ENCODE measurements around the gene TRAF6. TPM values are rescaled to one million over a fixed set of nuclear protein-coding genes. Genes with fewer than 3 reads are reported as not detected.
A peak's percentile ranks its signal among the peaks of the same experiment; 100 is the strongest.

Gene TRAF6
- total and polyA plus RNA-seq, 11 donors, result 2.7 to 17.4 (median 12.8) TPM

DNA sequence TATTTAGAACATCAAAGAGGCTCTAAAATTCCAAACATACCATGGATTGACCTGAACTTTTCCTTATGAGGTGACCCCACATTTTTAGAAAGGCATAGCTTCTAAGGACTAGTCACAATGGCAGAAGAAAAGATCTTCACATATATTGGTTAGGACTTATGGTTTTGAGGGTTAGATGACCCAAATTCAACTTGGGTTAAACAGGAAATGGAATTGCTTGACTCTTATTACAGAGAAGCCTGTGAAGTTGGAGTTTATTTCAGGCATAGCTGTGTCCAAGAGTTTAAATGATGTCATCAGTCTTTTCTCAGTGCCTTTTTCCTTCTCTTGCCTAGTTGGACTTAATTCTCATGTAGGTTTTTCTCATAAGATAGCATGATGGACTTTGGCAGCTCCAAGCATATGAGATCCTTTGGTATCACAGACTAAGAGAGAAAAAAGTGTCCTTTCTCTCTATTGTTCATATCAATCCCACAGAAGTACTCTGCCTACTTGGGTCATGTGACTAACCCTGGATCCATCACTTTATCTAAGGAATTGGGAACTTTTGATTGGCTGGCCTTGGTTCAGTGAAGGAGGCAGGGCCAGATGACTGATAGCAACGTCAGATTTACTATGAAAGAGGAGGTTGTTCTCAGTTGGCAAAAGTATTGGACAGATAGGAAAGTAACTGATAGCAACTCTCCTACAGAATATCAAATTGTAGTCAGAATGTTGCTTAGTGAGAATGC, 40.5 kb upstream of the TRAF6 start:
- Histone ChIP-seq H3K4me1 (no peaks in the 10 kb centered on the region), H3K36me3 (no peaks in the 10 kb centered on the region), H3K9me3 (peaks cover 0 to 4% (median 0%) of the 10 kb centered on the region in 12 donors), H3K27ac (no peak overlapping the region), H3K4me3 (no peak overlapping the region), H3K27me3 (no peaks in the 10 kb centered on the region)
- 5 to 18% (median 14%) methylated on average over 1 of the region's 1 CpG for WGBS, 4 donors
- no peak for DNase-seq
- TF ChIP-seq, protein P1, sequence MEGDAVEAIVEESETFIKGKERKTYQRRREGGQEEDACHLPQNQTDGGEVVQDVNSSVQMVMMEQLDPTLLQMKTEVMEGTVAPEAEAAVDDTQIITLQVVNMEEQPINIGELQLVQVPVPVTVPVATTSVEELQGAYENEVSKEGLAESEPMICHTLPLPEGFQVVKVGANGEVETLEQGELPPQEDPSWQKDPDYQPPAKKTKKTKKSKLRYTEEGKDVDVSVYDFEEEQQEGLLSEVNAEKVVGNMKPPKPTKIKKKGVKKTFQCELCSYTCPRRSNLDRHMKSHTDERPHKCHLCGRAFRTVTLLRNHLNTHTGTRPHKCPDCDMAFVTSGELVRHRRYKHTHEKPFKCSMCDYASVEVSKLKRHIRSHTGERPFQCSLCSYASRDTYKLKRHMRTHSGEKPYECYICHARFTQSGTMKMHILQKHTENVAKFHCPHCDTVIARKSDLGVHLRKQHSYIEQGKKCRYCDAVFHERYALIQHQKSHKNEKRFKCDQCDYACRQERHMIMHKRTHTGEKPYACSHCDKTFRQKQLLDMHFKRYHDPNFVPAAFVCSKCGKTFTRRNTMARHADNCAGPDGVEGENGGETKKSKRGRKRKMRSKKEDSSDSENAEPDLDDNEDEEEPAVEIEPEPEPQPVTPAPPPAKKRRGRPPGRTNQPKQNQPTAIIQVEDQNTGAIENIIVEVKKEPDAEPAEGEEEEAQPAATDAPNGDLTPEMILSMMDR (IDR thresholded peaks at IDR 0.05), result no peak
- no peak for TF ChIP-seq POLR2A (IDR thresholded peaks at IDR 0.05)
- no peak for ATAC-seq
- intact Hi-C loops (cut with DNase I), result no loop called here

DNA sequence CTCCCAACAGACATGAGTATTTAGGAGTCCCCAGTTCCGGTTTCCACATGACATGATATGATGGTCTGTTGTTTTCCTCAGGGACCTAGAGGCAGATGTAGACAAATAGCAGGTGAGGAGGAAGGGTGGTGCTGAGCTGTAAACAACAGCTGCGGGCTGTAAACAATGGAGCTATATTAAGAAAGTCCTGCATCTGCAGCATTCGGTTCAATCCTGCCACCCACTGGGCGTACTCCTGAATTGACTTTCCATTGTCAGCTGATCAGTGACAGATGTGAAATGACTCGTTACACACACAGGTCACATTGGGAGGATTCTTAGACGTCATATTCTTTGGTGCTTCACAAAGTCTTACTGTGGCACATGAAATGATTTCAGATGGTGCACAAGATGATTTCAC, 30.9 kb upstream of the TRAF6 start:
- TF ChIP-seq POLR2A (IDR thresholded peaks at IDR 0.05), result no peak
- TF ChIP-seq, protein P1 (IDR thresholded peaks at IDR 0.05), result peak; percentile 33 to 69 (median 51)
- DNase-seq (peak in 4 of 5 donors; percentile 36 to 45 (median 42)), ATAC-seq (peak; percentile 69 to 93 (median 79))
- Histone ChIP-seq H3K27ac (no peak overlapping the region), H3K4me1 (peaks cover 0 to 5% (median 0%) of the 10 kb centered on the region in 12 donors), H3K36me3 (no peaks in the 10 kb centered on the region), H3K9me3 (no peaks in the 10 kb centered on the region), H3K4me3 (no peak overlapping the region), H3K27me3 (no peaks in the 10 kb centered on the region)
- intact Hi-C loops (cut with DNase I), result loop anchor here in 1 of 10 donors (2.0 kb wide), 1 partner anchor 30 kb away; the partner anchor contains the start of gene TRAF6
- 18 to 29% (median 23%) methylated on average over 6 of the region's 6 CpGs for WGBS, 4 donors

DNA sequence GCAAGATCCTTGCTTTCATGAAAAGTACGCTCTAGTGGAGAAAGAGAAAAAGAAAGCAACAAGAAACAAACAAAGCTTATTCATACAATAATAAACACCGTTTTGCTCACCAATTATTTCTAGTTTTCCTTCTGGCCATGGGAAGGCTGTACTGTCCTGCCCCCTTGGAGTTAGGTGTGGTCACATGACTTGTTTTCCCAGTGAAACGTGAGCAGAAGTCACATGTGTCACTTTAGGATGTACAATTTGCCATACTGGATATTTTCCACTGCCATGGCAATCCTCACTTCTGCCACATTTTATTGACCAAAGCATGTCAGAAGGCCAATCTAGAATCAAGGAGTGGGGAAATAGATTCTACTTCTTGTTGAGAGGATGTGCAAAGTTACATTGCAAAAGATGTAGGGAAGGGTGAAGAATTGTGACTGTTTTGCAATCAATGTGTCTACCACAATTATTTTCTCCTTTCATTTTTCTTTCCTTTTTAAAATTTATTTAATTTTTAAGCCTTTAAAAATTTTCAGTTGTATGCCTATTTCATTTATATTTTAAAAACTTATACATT, 24.3 kb upstream of the TRAF6 start:
- intact Hi-C loops (cut with DNase I), result no loop called here
- no peak overlapping the region for H3K4me3 ChIP-seq
- H3K9me3 ChIP-seq, result no peaks in the 10 kb centered on the region
- no peak overlapping the region for H3K27ac ChIP-seq
- no peaks in the 10 kb centered on the region for H3K27me3 ChIP-seq
- H3K36me3 ChIP-seq, result no peaks in the 10 kb centered on the region
- peaks cover 0 to 10% (median 3%) of the 10 kb centered on the region in 12 donors for H3K4me1 ChIP-seq
- TF ChIP-seq, protein P1 (IDR thresholded peaks at IDR 0.05), result no peak
- TF ChIP-seq POLR2A (IDR thresholded peaks at IDR 0.05), result no peak
- 79 to 85% (median 82%) methylated on average over 3 of the region's 3 CpGs for WGBS, 4 donors
- no peak for ATAC-seq
- no peak for DNase-seq

DNA sequence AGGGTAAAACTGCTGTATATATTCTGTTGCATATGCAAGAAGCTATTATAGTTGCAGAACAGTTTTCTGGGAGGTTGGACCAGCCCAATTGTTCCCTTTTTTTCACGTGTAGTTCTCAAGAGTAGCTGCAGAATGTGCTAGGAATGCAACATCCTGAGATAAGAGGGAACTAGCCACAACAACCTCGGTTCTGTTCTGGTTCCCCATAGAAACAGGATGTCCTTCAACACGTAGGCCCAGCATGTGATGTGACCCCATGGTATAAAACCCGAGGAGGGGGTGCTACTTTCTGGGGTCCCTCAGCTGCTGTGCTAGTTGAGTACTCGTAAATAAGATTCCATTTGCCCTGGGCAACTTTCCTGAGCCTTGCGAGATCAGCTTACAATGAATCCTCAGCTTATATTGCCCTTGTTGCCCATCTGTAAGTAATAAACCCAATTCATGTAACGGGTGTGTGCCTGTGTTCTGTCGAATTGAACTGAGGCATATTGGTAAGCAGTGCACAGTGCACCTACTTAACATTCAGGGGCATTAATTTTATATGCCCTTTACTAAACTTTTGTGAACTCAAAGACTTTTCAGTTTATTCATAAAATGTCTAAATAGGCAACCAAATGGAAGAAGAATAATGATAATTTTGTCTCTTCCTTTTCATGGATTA, 23.0 kb upstream of the TRAF6 start:
- peaks cover 0 to 10% (median 3%) of the 10 kb centered on the region in 12 donors for H3K4me1 ChIP-seq
- ATAC-seq (peak in 2 of 4 donors; percentile 27 to 28), DNase-seq (no peak)
- no peak overlapping the region for H3K4me3 ChIP-seq
- H3K27me3 ChIP-seq, result no peaks in the 10 kb centered on the region
- no peaks in the 10 kb centered on the region for H3K36me3 ChIP-seq
- peak overlapping the region in 2 of 12 donors; percentile 4 to 11 for H3K27ac ChIP-seq
- no peak for TF ChIP-seq POLR2A (IDR thresholded peaks at IDR 0.05)
- TF ChIP-seq, protein P1 (IDR thresholded peaks at IDR 0.05), result no peak
- H3K9me3 ChIP-seq, result no peaks in the 10 kb centered on the region
- intact Hi-C loops (cut with DNase I), result no loop called here
- 44 to 51% (median 46%) methylated on average over 8 of the region's 8 CpGs for WGBS, 4 donors

Data from heart left ventricle (tissue), 16 donors.